ENCODE results near the gene TNS2.

DNA sequence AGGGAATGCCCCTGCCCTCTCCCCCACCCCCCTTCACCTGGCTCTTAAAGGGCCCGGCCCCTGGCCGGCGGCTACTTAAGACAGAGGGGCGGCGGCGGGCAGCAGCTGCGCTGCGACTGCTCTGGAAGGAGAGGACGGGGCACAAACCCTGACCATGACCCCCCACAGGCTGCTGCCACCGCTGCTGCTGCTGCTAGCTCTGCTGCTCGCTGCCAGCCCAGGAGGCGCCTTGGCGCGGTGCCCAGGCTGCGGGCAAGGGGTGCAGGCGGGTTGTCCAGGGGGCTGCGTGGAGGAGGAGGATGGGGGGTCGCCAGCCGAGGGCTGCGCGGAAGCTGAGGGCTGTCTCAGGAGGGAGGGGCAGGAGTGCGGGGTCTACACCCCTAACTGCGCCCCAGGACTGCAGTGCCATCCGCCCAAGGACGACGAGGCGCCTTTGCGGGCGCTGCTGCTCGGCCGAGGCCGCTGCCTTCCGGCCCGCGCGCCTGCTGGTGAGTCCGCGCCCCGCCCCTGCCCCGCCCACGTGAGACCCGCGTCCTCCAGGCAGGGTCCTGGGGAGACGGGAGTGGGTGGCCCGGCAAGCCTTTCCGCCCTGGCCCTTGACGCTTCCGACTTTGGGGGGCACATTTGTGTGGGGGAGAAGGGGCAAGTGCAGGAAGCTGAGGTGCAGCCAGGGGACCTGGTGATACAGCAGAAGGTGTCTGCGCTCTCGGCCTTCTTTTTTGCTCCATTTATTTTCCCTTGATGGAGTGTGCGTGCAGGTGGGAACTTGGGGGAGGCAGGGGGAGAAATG, 47.9 kb downstream of the TNS2 start, which contains the start of gene IGFBP6:
- no peak for TF ChIP-seq ZC3H4 (CRISPR knock-in tag; IDR thresholded peaks at IDR 0.05; ENCODE audit: borderline replicate concordance)
- TF ChIP-seq, protein P1, sequence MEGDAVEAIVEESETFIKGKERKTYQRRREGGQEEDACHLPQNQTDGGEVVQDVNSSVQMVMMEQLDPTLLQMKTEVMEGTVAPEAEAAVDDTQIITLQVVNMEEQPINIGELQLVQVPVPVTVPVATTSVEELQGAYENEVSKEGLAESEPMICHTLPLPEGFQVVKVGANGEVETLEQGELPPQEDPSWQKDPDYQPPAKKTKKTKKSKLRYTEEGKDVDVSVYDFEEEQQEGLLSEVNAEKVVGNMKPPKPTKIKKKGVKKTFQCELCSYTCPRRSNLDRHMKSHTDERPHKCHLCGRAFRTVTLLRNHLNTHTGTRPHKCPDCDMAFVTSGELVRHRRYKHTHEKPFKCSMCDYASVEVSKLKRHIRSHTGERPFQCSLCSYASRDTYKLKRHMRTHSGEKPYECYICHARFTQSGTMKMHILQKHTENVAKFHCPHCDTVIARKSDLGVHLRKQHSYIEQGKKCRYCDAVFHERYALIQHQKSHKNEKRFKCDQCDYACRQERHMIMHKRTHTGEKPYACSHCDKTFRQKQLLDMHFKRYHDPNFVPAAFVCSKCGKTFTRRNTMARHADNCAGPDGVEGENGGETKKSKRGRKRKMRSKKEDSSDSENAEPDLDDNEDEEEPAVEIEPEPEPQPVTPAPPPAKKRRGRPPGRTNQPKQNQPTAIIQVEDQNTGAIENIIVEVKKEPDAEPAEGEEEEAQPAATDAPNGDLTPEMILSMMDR (IDR thresholded peaks at IDR 0.05 in 2 of 3, conservative IDR thresholded peaks at IDR 0.05 in 1 of 3; ENCODE audit: insufficient read depth in 2 of 3, low read depth in 1 of 3, low read length in 3 of 3) = no peak
- no peak for TF ChIP-seq ZNF282 (CRISPR knock-in tag; IDR thresholded peaks at IDR 0.05)
- TF ChIP-seq ZBTB1 (CRISPR knock-in tag; IDR thresholded peaks at IDR 0.05; ENCODE audit: borderline replicate concordance, low read depth) = no peak; the same call in 1 of the 2 replicates
- TF ChIP-seq FOXK1 (CRISPR knock-in tag; IDR thresholded peaks at IDR 0.05; ENCODE audit: borderline replicate concordance) = no peak
- TF ChIP-seq EZH2 (IDR thresholded peaks at IDR 0.05; ENCODE audit: borderline replicate concordance, low read depth, low read length) = no peak
